HCT116 (cell line): Measurements from ENCODE around the gene TTC9. TPM values are rescaled to one million over a fixed set of nuclear protein-coding genes. Genes with fewer than 3 reads are reported as not detected.

Experiments
- ATAC-seq: fragments of 200-7000 bp; cut with Tn5 transposase; 2 replicates; pipeline ENCODE4 v1.9.1; 2020; ENCODE audit warnings: mild to moderate bottlenecking, moderate library complexity
- BruUV-seq: library from RNA; stranded (reverse); fragments of 400-500 nt; replicated peaks from 2 replicates; lab custom pipeline; 2021; lab: Mats Ljungman, UMichigan
- CTCF ChIA-PET: fragments of 300-600 bp; sonication (Branson Sonifier 250); formaldehyde crosslinking; loops from one replicate; lab custom pipeline; 2021; ENCODE audit warnings: antibody characterized with exemption; lab: Charles Lee
- POLR2A ChIA-PET: fragments of 300-600, 350-600 bp; sonication (Branson Sonifier 250); formaldehyde crosslinking; loops from one replicate; lab custom pipeline; 2021; ENCODE audit warnings: antibody characterized with exemption; lab: Charles Lee
- RAD21 ChIA-PET, 2 experiments: fragments of 300-600 bp; sonication (Branson Sonifier 250); formaldehyde crosslinking; loops; one replicate each; lab custom pipeline; 2023; ENCODE audit warnings: low total read pairs in 2 of 2; ENCODE audit not compliant: uncharacterized antibody in 2 of 2, unreplicated experiment in 2 of 2, low non-redundant PET in 1 of 2; lab: Charles Lee
- DNase-seq: peaks from one replicate; pipeline ENCODE4 v3.0.0-alpha.2; 2010; ENCODE audit warnings: low read depth, low spot score
- H2AFZ ChIP-seq: fragments of 200-600 bp; shearing (Covaris generic), sonication (generic); 2 replicates; pipeline ENCODE4 v1.6.1; 2017; ENCODE audit warnings: low read depth, mixed run types, mixed read lengths, antibody characterized with exemption, low read length; ENCODE audit not compliant: poor library complexity, severe bottlenecking
- H3K27ac ChIP-seq: 2 replicates; pipeline ENCODE4 v1.5.1; 2012; ENCODE audit warnings: low read depth, low read length
- H3K27me3 ChIP-seq: fragments of 200-600 bp; sonication (generic); 2 replicates; pipeline ENCODE4 v1.6.1; 2016; ENCODE audit warnings: mixed run types, low read length, mixed read lengths; ENCODE audit not compliant: insufficient read depth
- H3K36me3 ChIP-seq, 2 experiments: fragments of 200-500 bp in 1 of 2; fragments of 200-600 bp in 1 of 2; sonication (Bioruptor generic) in 1 of 2; sonication (generic) in 1 of 2; 2 replicates each; pipeline versions ENCODE4 v1.5.1 to v1.6.1; 2014 to 2016; ENCODE audit warnings: low read length in 2 of 2, inconsistent platforms in 1 of 2, mixed read lengths in 1 of 2, mixed run types in 1 of 2; ENCODE audit not compliant: insufficient read depth in 2 of 2, control insufficient read depth in 1 of 2
- H3K4me1 ChIP-seq, 2 experiments: fragments of 200-600 bp in 1 of 2; sonication (generic) in 1 of 2; 2 replicates each; pipeline versions ENCODE4 v1.5.1 to v1.6.1; 2012 to 2017; ENCODE audit warnings: low read length in 2 of 2, inconsistent platforms in 1 of 2, mild to moderate bottlenecking in 1 of 2, mixed read lengths in 1 of 2, mixed run types in 1 of 2, moderate library complexity in 1 of 2; ENCODE audit not compliant: insufficient read depth in 2 of 2, control insufficient read depth in 1 of 2
- H3K4me2 ChIP-seq: fragments of 200-600 bp; sonication (generic); 2 replicates; pipeline ENCODE4 v1.6.1; 2017; ENCODE audit warnings: mixed run types, low read length, mixed read lengths
- H3K4me3 ChIP-seq, 2 experiments: fragments of 200-600 bp in 1 of 2; sonication (generic) in 1 of 2; replicated peaks in 1 of 2; 2 replicates each; pipeline ENCODE4 v1.5.1; 2011 to 2016; ENCODE audit warnings: low read length in 2 of 2, control low read depth in 1 of 2, low read depth in 1 of 2, mild to moderate bottlenecking in 1 of 2, mixed read lengths in 1 of 2, mixed run types in 1 of 2
- H3K79me2 ChIP-seq: fragments of 200-600 bp; sonication (generic); 2 replicates; pipeline ENCODE4 v1.6.1; 2017; ENCODE audit warnings: mild to moderate bottlenecking, mixed run types, low read length, moderate library complexity, mixed read lengths; ENCODE audit not compliant: insufficient read depth
- H3K9ac ChIP-seq: fragments of 200-600 bp; sonication (generic); 2 replicates; pipeline ENCODE4 v1.6.1; 2016; ENCODE audit warnings: low read length, mixed read lengths
- H3K9me2 ChIP-seq: fragments of 200-600 bp; sonication (generic), shearing (Covaris generic); 2 replicates; pipeline ENCODE4 v1.6.1; 2017; ENCODE audit warnings: mixed run types, mild to moderate bottlenecking, moderate library complexity; ENCODE audit not compliant: insufficient read depth
- H3K9me3 ChIP-seq, 2 experiments: fragments of 200-500 bp in 1 of 2; fragments of 200-600 bp in 1 of 2; sonication (Bioruptor generic) in 1 of 2; sonication (generic) in 1 of 2; 2 replicates each; pipeline ENCODE4 v1.6.1; 2014 to 2017; ENCODE audit warnings: low read length in 2 of 2, mixed read lengths in 2 of 2, inconsistent platforms in 1 of 2, low read depth in 1 of 2, mild to moderate bottlenecking in 1 of 2, mixed run types in 1 of 2, moderate library complexity in 1 of 2; ENCODE audit not compliant: control insufficient read depth in 1 of 2, insufficient read depth in 1 of 2
- H4K20me1 ChIP-seq: fragments of 200-600 bp; sonication (generic), shearing (Covaris generic); 2 replicates; pipeline ENCODE4 v1.6.1; 2017; ENCODE audit warnings: mixed run types, mild to moderate bottlenecking, moderate library complexity; ENCODE audit not compliant: insufficient read depth
- CEBPB ChIP-seq: IDR thresholded peaks from 2 replicates; pipeline ENCODE4 v1.6.1; 2012; ENCODE audit warnings: low read depth
- EGR1 ChIP-seq: IDR thresholded peaks from 2 replicates; pipeline ENCODE4 v1.6.1; 2012; ENCODE audit warnings: low read depth
- EZH2 ChIP-seq: fragments of 200-600 bp; sonication (generic); IDR thresholded peaks from 2 replicates; pipeline ENCODE4 v1.6.1; 2017; ENCODE audit warnings: antibody characterized with exemption, mixed run types
- EZH2phosphoT487 ChIP-seq: fragments of 200-600 bp; IDR thresholded peaks from 2 replicates; pipeline ENCODE4 v1.6.1; 2018; ENCODE audit warnings: antibody characterized with exemption, borderline replicate concordance
- FOSL1 ChIP-seq: IDR thresholded peaks from 2 replicates; pipeline ENCODE4 v1.6.1; 2012; ENCODE audit warnings: low read depth
- POLR2AphosphoS5 ChIP-seq: IDR thresholded peaks from 2 replicates; pipeline ENCODE4 v1.6.1; 2011; ENCODE audit warnings: mild to moderate bottlenecking, low read depth, low read length, moderate library complexity
- RAD21 ChIP-seq: IDR thresholded peaks from 2 replicates; pipeline ENCODE4 v1.6.1; 2012; ENCODE audit warnings: low read depth, mild to moderate bottlenecking
- SIN3A ChIP-seq: IDR thresholded peaks from 2 replicates; pipeline ENCODE4 v1.6.1; 2012; ENCODE audit warnings: low read depth
- ZNF274 ChIP-seq: fragments of 200-500 bp; sonication (Bioruptor generic); IDR thresholded peaks from 2 replicates; pipeline ENCODE4 v1.6.1; 2014; ENCODE audit warnings: mild to moderate bottlenecking, low read depth, low read length, inconsistent platforms
- intact Hi-C: fragments of 100-400 bp; cut with micrococcal nuclease; formaldehyde crosslinking; loops from 2 replicates; pipeline ENCODE4 v1.10.0; 2022
- total RNA-seq: library from RNA; stranded (reverse); gene quantifications from one replicate; pipeline ENCODE4 v1.2.1, GENCODE V29; 2021; ENCODE audit not compliant: unreplicated experiment
- TF ChIP-seq, protein P1 (sequence below): IDR thresholded peaks from 2 replicates; pipeline ENCODE4 v1.6.1; 2011; ENCODE audit warnings: mild to moderate bottlenecking, low read length, moderate library complexity; ENCODE audit not compliant: insufficient replicate concordance; ENCODE audit errors: extremely low read depth
- TF ChIP-seq, protein P2 (sequence below), 3 experiments: fragments of 200-600 bp in 1 of 3; sonication (generic) in 1 of 3; IDR thresholded peaks in 2 of 3; conservative IDR thresholded peaks in 1 of 3; 2 replicates each; pipeline ENCODE4 v1.5.1; 2012 to 2017; ENCODE audit warnings: low read depth in 2 of 3, low read length in 2 of 3, antibody characterized with exemption in 1 of 3, borderline replicate concordance in 1 of 3, control low read depth in 1 of 3, mild to moderate bottlenecking in 1 of 3, mixed read lengths in 1 of 3, mixed run types in 1 of 3, moderate library complexity in 1 of 3; ENCODE audit not compliant: insufficient read depth in 1 of 3
- TF ChIP-seq, protein P3 (sequence below): IDR thresholded peaks from 2 replicates; pipeline ENCODE4 v1.6.1; 2012

TTC9 gene
- total RNA-seq, 1 experiment from 2014 or later = 2.4 TPM

DNA sequence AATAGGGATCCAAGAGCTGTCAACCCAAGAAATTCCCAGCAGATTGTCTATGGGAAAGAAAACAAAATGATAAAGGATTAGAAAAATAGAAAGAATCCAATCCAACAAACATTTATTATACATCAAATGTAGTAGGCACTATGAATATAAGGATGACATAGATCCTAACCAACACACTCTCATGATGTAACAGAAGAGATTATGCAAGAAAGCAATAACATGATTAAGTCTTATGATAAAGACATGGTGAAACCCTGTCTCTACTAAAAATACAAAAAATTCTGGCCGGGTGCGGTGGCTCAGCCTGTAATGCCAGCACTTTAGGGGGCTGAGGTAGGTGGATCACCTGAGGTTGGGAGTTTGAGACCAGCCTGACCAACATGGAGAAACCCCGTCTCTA is 44.0 kb upstream of the TTC9 start:
- Histone ChIP-seq H3K9me3 (no peaks in the 10 kb centered on the region), H3K79me2 (peaks cover 76% of the 10 kb centered on the region)
- POLR2A ChIA-PET = no interaction called here

More for the DNA sequence above, 44.0 kb upstream of the TTC9 start:
- no TSS peak for BruUV-seq
- DNase-seq (no peak), ATAC-seq (no peak)
- peaks cover 20 to 35% of the 10 kb centered on the region in 2 experiments; a peak in 3 of 4 replicates for H3K36me3 ChIP-seq
- H3K9me2 ChIP-seq = peaks cover 3% of the 10 kb centered on the region; the same call in 1 of the 2 replicates
- TF ChIP-seq RAD21 (no peak), FOSL1 (no peak), CEBPB (no peak), EZH2phosphoT487 (no peak), ZNF274 (no peak), EZH2 (no peak), EGR1 (no peak), POLR2AphosphoS5 (no peak), SIN3A (no peak)
- TF ChIP-seq, protein P1, sequence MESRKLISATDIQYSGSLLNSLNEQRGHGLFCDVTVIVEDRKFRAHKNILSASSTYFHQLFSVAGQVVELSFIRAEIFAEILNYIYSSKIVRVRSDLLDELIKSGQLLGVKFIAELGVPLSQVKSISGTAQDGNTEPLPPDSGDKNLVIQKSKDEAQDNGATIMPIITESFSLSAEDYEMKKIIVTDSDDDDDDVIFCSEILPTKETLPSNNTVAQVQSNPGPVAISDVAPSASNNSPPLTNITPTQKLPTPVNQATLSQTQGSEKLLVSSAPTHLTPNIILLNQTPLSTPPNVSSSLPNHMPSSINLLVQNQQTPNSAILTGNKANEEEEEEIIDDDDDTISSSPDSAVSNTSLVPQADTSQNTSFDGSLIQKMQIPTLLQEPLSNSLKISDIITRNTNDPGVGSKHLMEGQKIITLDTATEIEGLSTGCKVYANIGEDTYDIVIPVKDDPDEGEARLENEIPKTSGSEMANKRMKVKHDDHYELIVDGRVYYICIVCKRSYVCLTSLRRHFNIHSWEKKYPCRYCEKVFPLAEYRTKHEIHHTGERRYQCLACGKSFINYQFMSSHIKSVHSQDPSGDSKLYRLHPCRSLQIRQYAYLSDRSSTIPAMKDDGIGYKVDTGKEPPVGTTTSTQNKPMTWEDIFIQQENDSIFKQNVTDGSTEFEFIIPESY = no peak
- TF ChIP-seq, protein P2, sequence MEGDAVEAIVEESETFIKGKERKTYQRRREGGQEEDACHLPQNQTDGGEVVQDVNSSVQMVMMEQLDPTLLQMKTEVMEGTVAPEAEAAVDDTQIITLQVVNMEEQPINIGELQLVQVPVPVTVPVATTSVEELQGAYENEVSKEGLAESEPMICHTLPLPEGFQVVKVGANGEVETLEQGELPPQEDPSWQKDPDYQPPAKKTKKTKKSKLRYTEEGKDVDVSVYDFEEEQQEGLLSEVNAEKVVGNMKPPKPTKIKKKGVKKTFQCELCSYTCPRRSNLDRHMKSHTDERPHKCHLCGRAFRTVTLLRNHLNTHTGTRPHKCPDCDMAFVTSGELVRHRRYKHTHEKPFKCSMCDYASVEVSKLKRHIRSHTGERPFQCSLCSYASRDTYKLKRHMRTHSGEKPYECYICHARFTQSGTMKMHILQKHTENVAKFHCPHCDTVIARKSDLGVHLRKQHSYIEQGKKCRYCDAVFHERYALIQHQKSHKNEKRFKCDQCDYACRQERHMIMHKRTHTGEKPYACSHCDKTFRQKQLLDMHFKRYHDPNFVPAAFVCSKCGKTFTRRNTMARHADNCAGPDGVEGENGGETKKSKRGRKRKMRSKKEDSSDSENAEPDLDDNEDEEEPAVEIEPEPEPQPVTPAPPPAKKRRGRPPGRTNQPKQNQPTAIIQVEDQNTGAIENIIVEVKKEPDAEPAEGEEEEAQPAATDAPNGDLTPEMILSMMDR (IDR thresholded peaks at IDR 0.05 in 2 of 3, conservative IDR thresholded peaks at IDR 0.05 in 1 of 3; ENCODE audit: borderline replicate concordance in 1 of 3, insufficient read depth in 1 of 3, low read depth in 2 of 3, low read length in 2 of 3) = no peak
- TF ChIP-seq, protein P3, sequence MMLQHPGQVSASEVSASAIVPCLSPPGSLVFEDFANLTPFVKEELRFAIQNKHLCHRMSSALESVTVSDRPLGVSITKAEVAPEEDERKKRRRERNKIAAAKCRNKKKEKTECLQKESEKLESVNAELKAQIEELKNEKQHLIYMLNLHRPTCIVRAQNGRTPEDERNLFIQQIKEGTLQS = no peak
- no peak overlapping the region for H2AFZ ChIP-seq
- H3K27me3 ChIP-seq = no peaks in the 10 kb centered on the region
- no peak overlapping the region for H3K9ac ChIP-seq
- H4K20me1 ChIP-seq = peaks cover 3% of the 10 kb centered on the region
- ChIA-PET RAD21 (no interaction called here), CTCF (no interaction called here)
- H3K27ac ChIP-seq = no peak overlapping the region
- intact Hi-C loops = no loop called here
- no peak overlapping the region for H3K4me3 ChIP-seq
- peaks cover 10 to 17% of the 10 kb centered on the region in 2 experiments for H3K4me1 ChIP-seq
- no peak overlapping the region for H3K4me2 ChIP-seq
